Peyer's patch (tissue), 4 donors: ENCODE data around the gene ADM. TPM values are rescaled to one million over a fixed set of nuclear protein-coding genes. Genes with fewer than 3 reads are reported as not detected.

Experiments
- DNase-seq, 3 donors: peaks; one replicate each; pipeline ENCODE4 v3.0.0-alpha.2; 2017 to 2019
- H3K27ac ChIP-seq, 4 donors: fragments of 200-600 bp; sonication (generic); one replicate each; pipeline ENCODE4 v1.5.1; 2016 to 2019
- H3K27me3 ChIP-seq, 2 donors: fragments of 200-600 bp; sonication (generic); one replicate each; pipeline ENCODE4 v1.5.1; 2019
- H3K36me3 ChIP-seq, 3 donors: fragments of 200-600 bp; sonication (generic); one replicate each; pipeline ENCODE4 v1.5.1; 2016 to 2019
- H3K4me1 ChIP-seq, 4 donors: fragments of 200-600 bp; sonication (generic); one replicate each; pipeline ENCODE4 v1.5.1; 2016 to 2019
- H3K4me3 ChIP-seq, 4 donors: fragments of 200-600 bp; sonication (generic); 1 replicate in 3 of 4; 2 replicates in 1 of 4; pipeline ENCODE4 v1.5.1; 2016 to 2019; ENCODE audit warnings: mild to moderate bottlenecking in 1 of 4
- H3K9me3 ChIP-seq, 4 donors: fragments of 200-600 bp; sonication (generic); one replicate each; pipeline ENCODE4 v1.5.1; 2016 to 2019; ENCODE audit warnings: mild to moderate bottlenecking in 1 of 4
- POLR2A ChIP-seq, 2 donors: fragments of 450-650 bp; IDR thresholded peaks; one replicate each; pipeline ENCODE4 v1.5.1; 2017; ENCODE audit warnings: antibody characterized with exemption in 2 of 2, mild to moderate bottlenecking in 2 of 2, moderate library complexity in 2 of 2
- total RNA-seq, 4 donors: library from RNA; depleted of rRNA; stranded (reverse); fragments of >200 nt; gene quantifications; one replicate each; pipeline ENCODE4 v1.1.0, GENCODE V29; 2016
- TF ChIP-seq, protein P1 (sequence below), 6 experiments: fragments of 450-650 bp in 4 of 6; fragments of 200-600 bp in 2 of 6; sonication (generic) in 1 of 6; IDR thresholded peaks; one replicate each; pipeline ENCODE4 v1.5.1; 2017 to 2019; ENCODE audit warnings: antibody characterized with exemption in 6 of 6, mild to moderate bottlenecking in 3 of 6, moderate library complexity in 1 of 6

ADM gene
- total RNA-seq, 4 donors from 2014 or later, result 75.5 to 323 (median 106) TPM

DNA sequence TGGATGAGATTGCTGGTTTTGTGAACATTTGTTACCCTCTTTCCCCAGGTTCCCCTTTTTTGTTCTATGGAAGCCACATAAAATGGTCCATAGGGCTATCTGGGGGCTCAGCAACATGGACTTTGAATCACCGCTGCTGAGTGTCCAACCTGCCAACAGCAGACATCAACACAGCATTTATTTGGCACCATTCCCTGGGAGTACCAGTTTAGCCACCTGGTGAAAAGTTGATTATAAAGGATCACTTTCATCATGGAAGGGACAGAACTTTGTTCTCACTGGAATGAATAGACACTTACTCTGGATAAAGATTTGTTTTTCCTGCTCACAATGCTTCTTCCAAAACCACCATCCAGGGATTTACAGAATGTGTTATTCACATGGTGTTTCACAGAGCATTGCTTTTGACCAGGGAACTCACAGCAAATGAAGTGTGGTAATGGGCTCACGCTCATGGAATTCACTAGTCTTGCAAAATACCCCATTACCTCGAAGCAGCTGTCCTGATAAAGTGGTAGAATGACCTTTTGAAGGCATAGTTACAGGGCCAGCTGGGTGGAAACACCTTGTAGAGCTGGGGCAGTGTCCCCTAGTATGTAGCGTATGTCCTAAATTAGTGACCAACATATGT, 43.9 kb downstream of the ADM start:
- Histone ChIP-seq H3K4me1 (peaks cover 0 to 5% (median 0%) of the 10 kb centered on the region in 4 donors), H3K4me3 (no peak overlapping the region), H3K27ac (no peak overlapping the region), H3K9me3 (no peaks in the 10 kb centered on the region), H3K36me3 (no peaks in the 10 kb centered on the region), H3K27me3 (no peaks in the 10 kb centered on the region)
- no peak for DNase-seq
- TF ChIP-seq, protein P1, sequence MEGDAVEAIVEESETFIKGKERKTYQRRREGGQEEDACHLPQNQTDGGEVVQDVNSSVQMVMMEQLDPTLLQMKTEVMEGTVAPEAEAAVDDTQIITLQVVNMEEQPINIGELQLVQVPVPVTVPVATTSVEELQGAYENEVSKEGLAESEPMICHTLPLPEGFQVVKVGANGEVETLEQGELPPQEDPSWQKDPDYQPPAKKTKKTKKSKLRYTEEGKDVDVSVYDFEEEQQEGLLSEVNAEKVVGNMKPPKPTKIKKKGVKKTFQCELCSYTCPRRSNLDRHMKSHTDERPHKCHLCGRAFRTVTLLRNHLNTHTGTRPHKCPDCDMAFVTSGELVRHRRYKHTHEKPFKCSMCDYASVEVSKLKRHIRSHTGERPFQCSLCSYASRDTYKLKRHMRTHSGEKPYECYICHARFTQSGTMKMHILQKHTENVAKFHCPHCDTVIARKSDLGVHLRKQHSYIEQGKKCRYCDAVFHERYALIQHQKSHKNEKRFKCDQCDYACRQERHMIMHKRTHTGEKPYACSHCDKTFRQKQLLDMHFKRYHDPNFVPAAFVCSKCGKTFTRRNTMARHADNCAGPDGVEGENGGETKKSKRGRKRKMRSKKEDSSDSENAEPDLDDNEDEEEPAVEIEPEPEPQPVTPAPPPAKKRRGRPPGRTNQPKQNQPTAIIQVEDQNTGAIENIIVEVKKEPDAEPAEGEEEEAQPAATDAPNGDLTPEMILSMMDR (IDR thresholded peaks at IDR 0.05), result no peak
- no peak for TF ChIP-seq POLR2A (IDR thresholded peaks at IDR 0.05)

DNA sequence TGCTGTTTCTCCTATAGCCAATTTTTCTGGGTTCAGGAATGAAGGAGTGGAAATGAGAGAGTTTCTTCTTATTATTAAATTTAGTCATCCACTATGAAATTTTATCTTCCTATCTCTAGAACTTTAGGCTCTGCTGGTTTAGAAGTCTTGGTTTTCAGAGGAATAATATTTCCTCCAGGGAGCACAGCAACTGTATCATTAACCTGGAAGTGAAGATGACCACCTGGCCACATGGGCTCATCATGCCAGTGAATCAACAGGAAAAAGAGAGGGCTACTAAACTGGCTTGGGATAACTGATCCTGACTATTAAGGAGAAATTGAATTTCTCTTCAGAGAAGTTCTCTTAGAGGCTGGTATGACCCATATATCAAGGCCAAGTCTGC, 44.4 kb downstream of the ADM start:
- H3K4me1 ChIP-seq, result peaks cover 0 to 5% (median 0%) of the 10 kb centered on the region in 4 donors
- H3K27me3 ChIP-seq, result no peaks in the 10 kb centered on the region
- H3K27ac ChIP-seq, result no peak overlapping the region
- H3K36me3 ChIP-seq, result no peaks in the 10 kb centered on the region
- H3K9me3 ChIP-seq, result no peaks in the 10 kb centered on the region
- H3K4me3 ChIP-seq, result no peak overlapping the region
- DNase-seq, result no peak
- no peak for TF ChIP-seq POLR2A (IDR thresholded peaks at IDR 0.05)
- TF ChIP-seq, protein P1 (IDR thresholded peaks at IDR 0.05), result no peak

DNA sequence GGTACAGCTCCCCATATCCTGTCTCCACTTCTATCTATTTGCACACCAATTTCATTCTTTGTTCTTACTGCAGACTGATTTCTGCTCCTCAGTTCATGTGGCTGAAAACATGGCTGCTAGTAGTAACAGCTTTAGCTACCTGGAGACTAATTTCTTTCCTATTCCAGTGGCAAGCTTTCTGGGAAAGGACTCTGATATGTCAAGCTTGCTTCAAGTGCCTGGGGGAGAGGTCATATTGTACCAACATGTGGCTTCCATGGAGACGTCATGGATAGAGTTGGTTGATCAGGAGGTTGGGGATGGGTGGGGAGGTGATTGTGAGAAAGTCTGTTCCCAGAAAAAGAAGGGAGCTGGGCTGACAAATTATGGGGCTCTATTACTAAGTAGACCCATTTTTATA, 44.9 kb downstream of the ADM start:
- no peak for DNase-seq
- H3K27me3 ChIP-seq, result no peaks in the 10 kb centered on the region
- no peaks in the 10 kb centered on the region for H3K9me3 ChIP-seq
- no peak overlapping the region for H3K27ac ChIP-seq
- TF ChIP-seq, protein P1 (IDR thresholded peaks at IDR 0.05), result no peak
- TF ChIP-seq POLR2A (IDR thresholded peaks at IDR 0.05), result no peak
- no peaks in the 10 kb centered on the region for H3K36me3 ChIP-seq
- peaks cover 0 to 5% (median 0%) of the 10 kb centered on the region in 4 donors for H3K4me1 ChIP-seq
- H3K4me3 ChIP-seq, result no peak overlapping the region

DNA sequence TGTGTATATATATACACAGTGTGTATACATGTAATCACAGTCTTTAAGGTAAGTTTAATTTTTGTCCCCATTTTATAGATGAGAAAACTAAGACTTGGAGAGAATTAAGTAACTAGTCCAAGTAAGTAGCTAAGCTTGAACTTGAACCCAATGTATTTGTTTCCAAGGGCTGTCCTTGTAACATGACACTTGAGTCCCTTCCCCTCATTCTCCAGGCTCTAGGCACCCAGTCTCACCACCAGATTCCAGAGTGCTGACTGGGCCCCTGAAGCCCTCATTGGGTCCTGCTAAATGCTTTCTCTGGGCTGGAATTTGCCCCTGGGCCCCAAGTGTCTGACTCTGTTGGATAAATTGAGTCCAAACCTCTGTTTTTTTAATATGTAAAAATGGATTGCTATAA, 45.5 kb downstream of the ADM start:
- H3K36me3 ChIP-seq, result no peaks in the 10 kb centered on the region
- H3K4me1 ChIP-seq, result peaks cover 0 to 5% (median 0%) of the 10 kb centered on the region in 4 donors
- no peak for DNase-seq
- no peaks in the 10 kb centered on the region for H3K9me3 ChIP-seq
- H3K27me3 ChIP-seq, result no peaks in the 10 kb centered on the region
- H3K4me3 ChIP-seq, result no peak overlapping the region
- no peak for TF ChIP-seq POLR2A (IDR thresholded peaks at IDR 0.05)
- TF ChIP-seq, protein P1 (IDR thresholded peaks at IDR 0.05), result no peak
- peak overlapping the region in 1 of 4 donors; percentile 74 for H3K27ac ChIP-seq

DNA sequence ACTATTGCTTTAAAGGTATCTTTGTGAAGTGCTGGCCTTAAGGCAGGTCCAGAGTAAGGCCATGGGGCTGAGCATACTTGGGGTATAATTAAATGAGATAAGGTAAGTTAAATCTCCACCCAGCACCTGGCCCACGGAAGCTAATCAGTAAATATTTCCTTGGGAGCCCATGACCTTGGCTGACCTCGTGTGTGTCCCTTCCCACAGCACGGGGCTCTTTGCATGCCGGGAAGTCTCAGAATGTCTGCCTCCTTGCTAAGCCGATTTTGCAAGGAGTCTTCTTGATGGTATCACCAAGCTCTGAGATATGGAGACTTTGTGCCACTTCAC, 46.5 kb downstream of the ADM start:
- no peaks in the 10 kb centered on the region for H3K36me3 ChIP-seq
- H3K27ac ChIP-seq, result peak overlapping the region in 3 of 4 donors; percentile 31 to 75 (median 74)
- no peaks in the 10 kb centered on the region for H3K9me3 ChIP-seq
- H3K4me3 ChIP-seq, result no peak overlapping the region
- DNase-seq, result peak in 1 of 3 donors; percentile 56
- peaks cover 0 to 5% (median 0%) of the 10 kb centered on the region in 4 donors for H3K4me1 ChIP-seq
- TF ChIP-seq, protein P1 (IDR thresholded peaks at IDR 0.05), result no peak
- no peak for TF ChIP-seq POLR2A (IDR thresholded peaks at IDR 0.05)
- no peaks in the 10 kb centered on the region for H3K27me3 ChIP-seq
